GM23338 (cell line): ENCODE results near the gene PIBF1. TPM values are rescaled to one million over a fixed set of nuclear protein-coding genes. Genes with fewer than 3 reads are reported as not detected.

Experiments
- ATAC-seq: fragments of 200-7000 bp; cut with Tn5 transposase; 3 replicates; pipeline ENCODE4 v1.9.1; 2020
- DNase-seq: peaks from one replicate; pipeline ENCODE4 v3.0.0-alpha.2; 2015; ENCODE audit warnings: low spot score
- H2AFZ ChIP-seq: fragments of 200-600 bp; sonication (generic); 2 replicates; pipeline ENCODE4 v1.8.0; 2016; ENCODE audit warnings: antibody characterized with exemption, mild to moderate bottlenecking, moderate library complexity
- H3F3A ChIP-seq: fragments of 200-600 bp; sonication (generic); replicated peaks from 2 replicates; pipeline ENCODE4 v1.8.0; 2017; ENCODE audit warnings: antibody characterized with exemption, mixed run types, low read depth
- H3K27ac ChIP-seq: fragments of 200-600 bp; sonication (generic); 2 replicates; pipeline ENCODE4 v1.6.1; 2016; ENCODE audit warnings: low read depth
- H3K27me3 ChIP-seq: fragments of 200-600 bp; sonication (generic); 2 replicates; pipeline ENCODE4 v1.8.0; 2016; ENCODE audit warnings: mild to moderate bottlenecking, mixed run types, moderate library complexity; ENCODE audit not compliant: insufficient read depth
- H3K36me3 ChIP-seq: fragments of 200-600 bp; sonication (generic); 2 replicates; pipeline ENCODE4 v1.8.0; 2016; ENCODE audit warnings: mild to moderate bottlenecking; ENCODE audit not compliant: insufficient read depth
- H3K4me1 ChIP-seq: fragments of 200-600 bp; sonication (generic); 2 replicates; pipeline ENCODE4 v1.8.0; 2016; ENCODE audit warnings: mild to moderate bottlenecking, moderate library complexity; ENCODE audit not compliant: insufficient read depth
- H3K4me2 ChIP-seq: fragments of 200-600 bp; sonication (generic); 2 replicates; pipeline ENCODE4 v1.7.1; 2017; ENCODE audit warnings: mixed run types
- H3K4me3 ChIP-seq: fragments of 200-600 bp; sonication (generic); 2 replicates; pipeline ENCODE4 v1.6.1; 2016; ENCODE audit warnings: mixed run types
- H3K79me2 ChIP-seq: fragments of 200-600 bp; sonication (generic); replicated peaks from 2 replicates; pipeline ENCODE4 v1.8.0; 2017; ENCODE audit warnings: mild to moderate bottlenecking; ENCODE audit not compliant: insufficient read depth
- H3K9me2 ChIP-seq: fragments of 200-600 bp; sonication (generic); 2 replicates; pipeline ENCODE4 v1.8.0; 2017; ENCODE audit not compliant: insufficient read depth
- H4K20me1 ChIP-seq: fragments of 200-600 bp; sonication (generic); replicated peaks from 2 replicates; pipeline ENCODE4 v1.8.0; 2017; ENCODE audit warnings: mild to moderate bottlenecking; ENCODE audit not compliant: insufficient read depth
- H3K27ac Mint-ChIP-seq: 2 replicates; pipeline ENCODE4 v1.8.0; 2020; ENCODE audit warnings: inconsistent platforms, mild to moderate bottlenecking, moderate library complexity, mixed read lengths
- H3K27me3 Mint-ChIP-seq: 3 replicates; pipeline ENCODE4 v1.8.0; 2022; ENCODE audit warnings: low read depth, mild to moderate bottlenecking, moderate library complexity, mixed read lengths, inconsistent platforms; ENCODE audit not compliant: insufficient read depth, poor library complexity
- H3K36me3 Mint-ChIP-seq: 3 replicates; pipeline ENCODE4 v1.8.0; 2021; ENCODE audit warnings: low read depth, mild to moderate bottlenecking, inconsistent platforms, moderate library complexity, mixed read lengths
- H3K4me1 Mint-ChIP-seq: 3 replicates; pipeline ENCODE4 v1.8.0; 2020; ENCODE audit warnings: mild to moderate bottlenecking, inconsistent platforms, mixed read lengths
- H3K4me3 Mint-ChIP-seq: 3 replicates; pipeline ENCODE4 v1.8.0; 2021; ENCODE audit warnings: moderate library complexity, mild to moderate bottlenecking, inconsistent platforms, mixed read lengths
- H3K9me3 Mint-ChIP-seq: 3 replicates; pipeline ENCODE4 v1.8.0; 2020; ENCODE audit warnings: moderate library complexity, mild to moderate bottlenecking, inconsistent platforms, mixed read lengths
- CREB1 ChIP-seq: fragments of 250-450 bp; sonication (Bioruptor Pico); IDR thresholded peaks from 2 replicates; pipeline ENCODE4 v1.5.0; 2020; ENCODE audit warnings: low read depth, mild to moderate bottlenecking, moderate library complexity
- CTCF ChIP-seq, 2 experiments: fragments of 200-600 bp in 1 of 2; sonication (generic) in 1 of 2; conservative IDR thresholded peaks; 2 replicates each; pipeline versions ENCODE4 v1.5.1 to v1.6.1; 2016 to 2017; ENCODE audit warnings: antibody characterized with exemption in 2 of 2, low read depth in 2 of 2, mild to moderate bottlenecking in 2 of 2, moderate library complexity in 1 of 2
- ETS1 ChIP-seq: IDR thresholded peaks from 2 replicates; pipeline ENCODE4 v1.6.1; 2016; ENCODE audit warnings: antibody characterized with exemption
- EZH2 ChIP-seq: fragments of 200-600 bp; sonication (generic); IDR thresholded peaks from one replicate; pipeline ENCODE4 v1.8.0; 2017; ENCODE audit warnings: antibody characterized with exemption, mild to moderate bottlenecking, low read depth; ENCODE audit not compliant: unreplicated experiment
- EZH2phosphoT487 ChIP-seq: fragments of 200-600 bp; sonication (generic); IDR thresholded peaks from one replicate; pipeline ENCODE4 v1.8.1; 2018; ENCODE audit warnings: antibody characterized with exemption; ENCODE audit not compliant: unreplicated experiment
- JUNB ChIP-seq: IDR thresholded peaks from one replicate; pipeline ENCODE4 v1.6.1; 2016; ENCODE audit warnings: antibody characterized with exemption; ENCODE audit not compliant: unreplicated experiment
- NANOG ChIP-seq: IDR thresholded peaks from 2 replicates; pipeline ENCODE4 v1.6.1; 2016; ENCODE audit warnings: antibody characterized with exemption, borderline replicate concordance
- POLR2AphosphoS5 ChIP-seq: IDR thresholded peaks from 2 replicates; pipeline ENCODE4 v1.6.1; 2016; ENCODE audit warnings: antibody characterized with exemption, low read depth
- REST ChIP-seq: IDR thresholded peaks from one replicate; pipeline ENCODE4 v1.6.1; 2018; ENCODE audit warnings: antibody characterized with exemption; ENCODE audit not compliant: unreplicated experiment
- STAT1 ChIP-seq: IDR thresholded peaks from one replicate; pipeline ENCODE4 v1.6.1; 2016; ENCODE audit warnings: antibody characterized with exemption; ENCODE audit not compliant: unreplicated experiment
- ZNF114 ChIP-seq: fragments of 250-450 bp; sonication (Bioruptor Pico); IDR thresholded peaks from 2 replicates; pipeline ENCODE4 v1.5.0; 2020; ENCODE audit warnings: mild to moderate bottlenecking, moderate library complexity
- ZNF331 ChIP-seq: fragments of 250-450 bp; sonication (Bioruptor Pico); IDR thresholded peaks from 2 replicates; pipeline ENCODE4 v1.5.0; 2020; ENCODE audit warnings: low read depth, mild to moderate bottlenecking, moderate library complexity
- ZNF462 ChIP-seq: fragments of 250-450 bp; sonication (Bioruptor Pico); IDR thresholded peaks from 2 replicates; pipeline ENCODE4 v1.5.0; 2020; ENCODE audit warnings: mild to moderate bottlenecking, moderate library complexity
- polyA plus RNA-seq: library from polyadenylated mRNA; unstranded; fragments of >200 nt; fragmentation: Nextera tagmentation; extraction: Ambion mirVana; gene quantifications from 2 replicates; pipeline ENCODE4 v1.2.1, GENCODE V29; 2016
- total RNA-seq: library from RNA; depleted of rRNA; stranded (reverse); fragments of >200 nt; shearing (Covaris generic); gene quantifications from 2 replicates; pipeline ENCODE4 v1.2.3, GENCODE V29; 2014

Gene PIBF1
- total and polyA plus RNA-seq, 2 experiments from 2014 or later: 14.9 to 22.6 TPM

GRCh38 chr13:72890546-72890945 lies 108.6 kb downstream of the PIBF1 start:
- H3K9me3 Mint-ChIP-seq: no peaks in the 10 kb centered on the region
- Histone ChIP-seq H2AFZ (no peak overlapping the region), H3K4me2 (no peak overlapping the region), H3K4me3 (no peak overlapping the region), H3K36me3 (no peaks in the 10 kb centered on the region), H3K4me1 (no peaks in the 10 kb centered on the region), H3F3A (no peaks in the 10 kb centered on the region), H3K27me3 (no peaks in the 10 kb centered on the region), H3K27ac (no peak overlapping the region), H3K9me2 (no peaks in the 10 kb centered on the region), H3K79me2 (no peaks in the 10 kb centered on the region), H4K20me1 (no peaks in the 10 kb centered on the region)
- H3K27ac Mint-ChIP-seq: no peak overlapping the region
- DNase-seq (no peak), ATAC-seq (no peak)
- H3K36me3 Mint-ChIP-seq: peaks cover 6% of the 10 kb centered on the region; the same call in 2 of the 3 replicates
- H3K4me1 Mint-ChIP-seq: no peaks in the 10 kb centered on the region
- no peak overlapping the region for H3K4me3 Mint-ChIP-seq
- TF ChIP-seq EZH2: no peak
- TF ChIP-seq CTCF (conservative IDR thresholded peaks at IDR 0.05; ENCODE audit: low read depth in 2 of 2): no peak
- no peak for TF ChIP-seq NANOG
- TF ChIP-seq STAT1: no peak
- TF ChIP-seq CREB1 (CRISPR knock-in tag): no peak
- no peak for TF ChIP-seq POLR2AphosphoS5
- no peak for TF ChIP-seq ZNF462
- TF ChIP-seq REST: no peak
- TF ChIP-seq ZNF331 (CRISPR knock-in tag): no peak
- no peak for TF ChIP-seq JUNB
- no peak for TF ChIP-seq EZH2phosphoT487
- no peak for TF ChIP-seq ZNF114 (CRISPR knock-in tag)
- TF ChIP-seq ETS1: no peak
- no peaks in the 10 kb centered on the region for H3K27me3 Mint-ChIP-seq
